CD14-positive monocyte (primary cell): ENCODE results near the gene SCAF4. TPM values are rescaled to one million over a fixed set of nuclear protein-coding genes. Genes with fewer than 3 reads are reported as not detected.
A peak's percentile ranks its signal among the peaks of the same experiment; 100 is the strongest.

ENCODE experiments used
- DNase-seq, 3 donors: peaks; one replicate each; pipeline ENCODE4 v3.0.0-alpha.2; 2011 to 2022
- H2AFZ ChIP-seq: 2 replicates; pipeline ENCODE4 v1.6.0; 2012; ENCODE audit warnings: mild to moderate bottlenecking, low read depth, low read length, inconsistent platforms; ENCODE audit not compliant: insufficient read depth, poor library complexity, severe bottlenecking
- H3K27ac ChIP-seq, 2 donors: 1 replicate in 1 of 2; 2 replicates in 1 of 2; pipeline ENCODE4 v1.5.1; 2012 to 2013; ENCODE audit warnings: low read length in 2 of 2, control low read depth in 1 of 2, inconsistent platforms in 1 of 2, low read depth in 1 of 2, mild to moderate bottlenecking in 1 of 2
- H3K27me3 ChIP-seq, 2 donors: one replicate each; pipeline versions ENCODE4 v1.6.0 to v1.6.1; 2011 to 2013; ENCODE audit warnings: low read length in 2 of 2; ENCODE audit not compliant: control insufficient read depth in 2 of 2, insufficient read depth in 2 of 2
- H3K36me3 ChIP-seq, 2 donors: replicated peaks in 1 of 2; 1 replicate in 1 of 2; 2 replicates in 1 of 2; pipeline versions ENCODE4 v1.5.1 to v1.6.1; 2012 to 2013; ENCODE audit warnings: low read length in 2 of 2, control low read depth in 1 of 2, inconsistent platforms in 1 of 2, mild to moderate bottlenecking in 1 of 2; ENCODE audit not compliant: insufficient read depth in 2 of 2, control insufficient read depth in 1 of 2
- H3K4me1 ChIP-seq, 2 donors: 1 replicate in 1 of 2; 2 replicates in 1 of 2; pipeline versions ENCODE4 v1.5.1 to v1.6.1; 2012 to 2013; ENCODE audit warnings: low read length in 2 of 2, control low read depth in 1 of 2, inconsistent platforms in 1 of 2, mild to moderate bottlenecking in 1 of 2, moderate library complexity in 1 of 2; ENCODE audit not compliant: insufficient read depth in 2 of 2, control insufficient read depth in 1 of 2
- H3K4me2 ChIP-seq: replicated peaks from 2 replicates; pipeline ENCODE3; 2012; ENCODE audit warnings: low read length, moderate library complexity, mild to moderate bottlenecking; ENCODE audit not compliant: poor library complexity, severe bottlenecking; ENCODE audit errors: extremely low read depth
- H3K4me3 ChIP-seq, 3 experiments: fragments of 200-600 bp in 1 of 3; sonication (generic) in 1 of 3; replicated peaks in 1 of 3; 1 replicate in 2 of 3; 2 replicates in 1 of 3; pipeline ENCODE4 v1.5.1; 2011 to 2013; ENCODE audit warnings: low read length in 3 of 3, mild to moderate bottlenecking in 3 of 3, control low read depth in 2 of 3, low read depth in 2 of 3, inconsistent platforms in 1 of 3, moderate library complexity in 1 of 3
- H3K79me2 ChIP-seq: 2 replicates; pipeline ENCODE4 v1.6.0; 2012; ENCODE audit warnings: mild to moderate bottlenecking, control low read depth, inconsistent platforms, low read length, moderate library complexity; ENCODE audit not compliant: insufficient read depth
- H3K9ac ChIP-seq: 2 replicates; pipeline ENCODE4 v1.6.0; 2017; ENCODE audit warnings: low read length, mild to moderate bottlenecking; ENCODE audit not compliant: insufficient read depth, poor library complexity, severe bottlenecking
- H3K9me3 ChIP-seq, 2 donors: replicated peaks in 1 of 2; 1 replicate in 1 of 2; 2 replicates in 1 of 2; pipeline versions ENCODE4 v1.5.1 to v1.6.1; 2012 to 2013; ENCODE audit warnings: low read length in 2 of 2, control low read depth in 1 of 2; ENCODE audit not compliant: control insufficient read depth in 1 of 2, insufficient read depth in 1 of 2
- H4K20me1 ChIP-seq: 2 replicates; pipeline ENCODE4 v1.6.0; 2012; ENCODE audit warnings: mild to moderate bottlenecking, low read length, control low read depth, moderate library complexity; ENCODE audit not compliant: insufficient read depth
- H3K27ac Mint-ChIP-seq, 7 donors: one replicate each; pipeline ENCODE4 v1.8.0; 2020; ENCODE audit warnings: mild to moderate bottlenecking in 7 of 7, mixed read lengths in 7 of 7, moderate library complexity in 6 of 7, inconsistent platforms in 2 of 7
- H3K27me3 Mint-ChIP-seq, 3 donors: one replicate each; pipeline ENCODE4 v1.8.0; 2021 to 2022; ENCODE audit warnings: low read depth in 3 of 3, mild to moderate bottlenecking in 3 of 3, mixed read lengths in 3 of 3, moderate library complexity in 3 of 3, inconsistent platforms in 1 of 3
- H3K36me3 Mint-ChIP-seq, 2 donors: one replicate each; pipeline ENCODE4 v1.8.0; 2020; ENCODE audit warnings: mixed read lengths in 2 of 2, inconsistent platforms in 1 of 2, mild to moderate bottlenecking in 1 of 2
- H3K4me1 Mint-ChIP-seq: one replicate; pipeline ENCODE4 v1.8.0; 2020; ENCODE audit warnings: mild to moderate bottlenecking, mixed read lengths
- H3K4me3 Mint-ChIP-seq, 2 donors: one replicate each; pipeline ENCODE4 v1.8.0; 2020; ENCODE audit warnings: mild to moderate bottlenecking in 2 of 2, mixed read lengths in 2 of 2, moderate library complexity in 1 of 2
- H3K9me3 Mint-ChIP-seq, 7 donors: one replicate each; pipeline ENCODE4 v1.8.0; 2020 to 2022; ENCODE audit warnings: mixed read lengths in 7 of 7, mild to moderate bottlenecking in 6 of 7, moderate library complexity in 6 of 7, inconsistent platforms in 2 of 7
- CTCF ChIP-seq: fragments of 200-600 bp; IDR thresholded peaks from one replicate; pipeline ENCODE4 v1.8.0; 2022; ENCODE audit warnings: antibody characterized with exemption, mild to moderate bottlenecking
- WGBS: methylation state at CpG from one replicate; pipeline ENCODE4 v1.1.5; 2013; ENCODE audit warnings: missing lambda C conversion rate; ENCODE audit not compliant: insufficient coverage; 5-methylcytosine and 5-hydroxymethylcytosine counted together
- intact Hi-C, 2 donors: fragments of 100-400 bp; cut with micrococcal nuclease; formaldehyde crosslinking; loops; one replicate each; pipeline versions ENCODE4 v1.15.0 to v1.15.1; 2023
- polyA plus RNA-seq, 3 donors: library from polyadenylated mRNA; depleted of rRNA in 1 of 3; unstranded in 2 of 3; stranded (reverse) in 1 of 3; fragments of 300-500 nt in 2 of 3; fragments of >200 nt in 1 of 3; fragmentation: Illumina TruSeq in 2 of 3; gene quantifications; 1 replicate in 2 of 3; 2 replicates in 1 of 3; pipeline ENCODE4 v1.2.3, GENCODE V29; 2012 to 2021

The SCAF4 gene
- polyA plus RNA-seq, 3 donors, result 4.6 to 28.7 (median 11.3) TPM

DNA sequence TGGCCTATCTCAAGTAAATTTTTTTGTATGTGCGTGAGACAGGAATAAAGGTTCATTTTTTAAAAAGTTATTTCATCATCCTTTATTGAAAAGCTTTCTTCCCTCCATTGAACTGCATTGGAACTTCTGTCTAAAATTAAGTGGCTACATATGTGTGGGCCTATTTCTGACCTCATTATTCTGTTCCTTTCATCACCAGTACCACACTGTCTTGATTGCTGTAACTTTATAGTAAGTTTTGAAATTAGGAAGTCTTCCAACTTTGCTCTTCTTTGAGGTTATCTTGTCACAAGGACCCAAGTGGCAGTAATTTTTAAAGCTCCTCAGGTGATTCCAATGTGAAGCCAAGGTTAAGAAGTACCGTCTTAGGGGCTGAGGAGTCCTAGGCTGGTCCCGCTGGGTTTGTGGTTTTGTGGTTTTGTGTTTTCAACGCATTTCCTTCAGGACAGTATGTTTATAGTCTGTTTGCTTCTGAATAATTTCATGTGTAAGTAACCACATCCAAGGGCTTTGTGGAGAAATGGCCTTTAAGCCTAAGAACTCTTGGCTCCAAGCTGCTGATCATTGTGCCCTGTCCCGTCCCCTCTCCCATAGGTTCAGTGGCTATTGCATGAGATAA is 12.4 kb upstream of the SCAF4 start:
- intact Hi-C loops, result no loop called here
- H3K9me3 ChIP-seq, result peaks cover 8 to 9% of the 10 kb centered on the region in 2 donors
- WGBS, result 0% methylated on average over 2 of the region's 5 CpGs

GRCh38 chr21:31743712-31744111 is 11.8 kb upstream of the SCAF4 start:
- Mint-ChIP-seq H3K9me3 (peaks cover 13 to 25% (median 19%) of the 10 kb centered on the region in 7 donors), H3K4me1 (peaks cover 19% of the 10 kb centered on the region), H3K36me3 (peaks cover 5 to 11% of the 10 kb centered on the region in 2 donors), H3K4me3 (no peak overlapping the region), H3K27ac (peak overlapping the region in 2 of 7 donors; percentile 30 to 41), H3K27me3 (peaks cover 0 to 3% (median 2%) of the 10 kb centered on the region in 3 donors)
- DNase-seq, result no peak
- Histone ChIP-seq H3K4me2 (no peak overlapping the region), H3K9me3 (peaks cover 8 to 9% of the 10 kb centered on the region in 2 donors), H4K20me1 (no peaks in the 10 kb centered on the region), H3K4me1 (peaks cover 12 to 18% of the 10 kb centered on the region in 2 donors), H3K9ac (no peak overlapping the region), H3K4me3 (no peak overlapping the region), H3K27ac (peak overlapping the region in 1 of 2 donors; percentile 59), H2AFZ (peak overlapping the region; percentile 13), H3K27me3 (no peaks in the 10 kb centered on the region), H3K36me3 (no peaks in the 10 kb centered on the region), H3K79me2 (no peaks in the 10 kb centered on the region)
- intact Hi-C loops, result no loop called here
- TF ChIP-seq CTCF, result no peak
- 100% methylated on average over 1 of the region's 1 CpG for WGBS

More for the DNA sequence above, 12.4 kb upstream of the SCAF4 start:
- H3K9ac ChIP-seq, result no peak overlapping the region
- Mint-ChIP-seq H3K27me3 (peaks cover 0 to 3% (median 2%) of the 10 kb centered on the region in 3 donors), H3K4me3 (no peak overlapping the region), H3K4me1 (peaks cover 19% of the 10 kb centered on the region), H3K27ac (peak overlapping the region in 5 of 7 donors; percentile 41 to 85 (median 73)), H3K9me3 (peaks cover 14 to 25% (median 19%) of the 10 kb centered on the region in 7 donors), H3K36me3 (peaks cover 5 to 11% of the 10 kb centered on the region in 2 donors)
- DNase-seq, result peak in 1 of 3 donors; percentile 23
- no peaks in the 10 kb centered on the region for H3K27me3 ChIP-seq
- H3K4me1 ChIP-seq, result peaks cover 12 to 18% of the 10 kb centered on the region in 2 donors
- peak overlapping the region; percentile 13 for H2AFZ ChIP-seq
- H4K20me1 ChIP-seq, result no peaks in the 10 kb centered on the region
- H3K27ac ChIP-seq, result peak overlapping the region in 1 of 2 donors; percentile 59
- no peaks in the 10 kb centered on the region for H3K36me3 ChIP-seq
- TF ChIP-seq CTCF, result no peak
- H3K4me2 ChIP-seq, result no peak overlapping the region
- H3K79me2 ChIP-seq, result no peaks in the 10 kb centered on the region
- no peak overlapping the region for H3K4me3 ChIP-seq
